DOHH2 (cell line): ENCODE results near the gene GTPBP8.

Source experiments
- H3F3A ChIP-seq: fragments of 200-600 bp; sonication (generic), shearing (Covaris generic); 2 replicates; pipeline ENCODE4 v1.6.0; 2016; ENCODE audit warnings: antibody characterized with exemption, mild to moderate bottlenecking; ENCODE audit not compliant: control insufficient read depth, insufficient read depth
- H3K27ac ChIP-seq: fragments of 200-600 bp; sonication (generic); 2 replicates; pipeline ENCODE4 v1.5.1; 2014; ENCODE audit warnings: low read depth, mild to moderate bottlenecking, low read length, moderate library complexity
- H3K27me3 ChIP-seq: fragments of 200-600 bp; sonication (generic); 2 replicates; pipeline ENCODE4 v1.6.1; 2014; ENCODE audit warnings: mild to moderate bottlenecking, low read length, mixed read lengths; ENCODE audit not compliant: control insufficient read depth
- H3K36me3 ChIP-seq: fragments of 200-600 bp; sonication (generic); 2 replicates; pipeline ENCODE4 v1.6.1; 2014; ENCODE audit warnings: mild to moderate bottlenecking, low read length, moderate library complexity, mixed read lengths; ENCODE audit not compliant: control insufficient read depth
- H3K4me1 ChIP-seq: fragments of 200-600 bp; sonication (generic); 2 replicates; pipeline ENCODE4 v1.6.1; 2014; ENCODE audit warnings: mild to moderate bottlenecking, low read length, mixed read lengths; ENCODE audit not compliant: control insufficient read depth
- H3K4me2 ChIP-seq: fragments of 200-600 bp; sonication (generic); 2 replicates; pipeline ENCODE4 v1.6.0; 2014; ENCODE audit warnings: mild to moderate bottlenecking, low read length, moderate library complexity
- H3K4me3 ChIP-seq: fragments of 200-600 bp; sonication (generic); 2 replicates; pipeline ENCODE4 v1.5.1; 2014; ENCODE audit warnings: mild to moderate bottlenecking, low read length, mixed read lengths
- H3K79me2 ChIP-seq: fragments of 200-600 bp; sonication (generic); 2 replicates; pipeline ENCODE4 v1.6.1; 2014; ENCODE audit warnings: mild to moderate bottlenecking, low read length, mixed read lengths; ENCODE audit not compliant: control insufficient read depth
- H3K9me2 ChIP-seq: fragments of 200-600 bp; sonication (generic); replicated peaks from 2 replicates; pipeline ENCODE4 v1.6.1; 2014; ENCODE audit warnings: mild to moderate bottlenecking, low read length, mixed read lengths; ENCODE audit not compliant: control insufficient read depth
- H3K9me3 ChIP-seq: fragments of 200-600 bp; sonication (generic); 2 replicates; pipeline ENCODE4 v1.6.1; 2014; ENCODE audit warnings: antibody characterized with exemption, low read length, mixed read lengths; ENCODE audit not compliant: control insufficient read depth, insufficient read depth
- H4K20me1 ChIP-seq: fragments of 200-600 bp; sonication (generic); 2 replicates; pipeline ENCODE4 v1.6.0; 2014; ENCODE audit warnings: low read depth, mild to moderate bottlenecking, antibody characterized with exemption, low read length, moderate library complexity; ENCODE audit not compliant: control insufficient read depth, insufficient read depth
- CTCF ChIP-seq: fragments of 200-600 bp; sonication (generic); IDR thresholded peaks from one replicate; pipeline ENCODE4 v1.5.1; 2014; ENCODE audit warnings: antibody characterized with exemption, mild to moderate bottlenecking, low read depth, low read length; ENCODE audit not compliant: poor library complexity, severe bottlenecking
- EZH2phosphoT487 ChIP-seq: fragments of 200-600 bp; sonication (generic); IDR thresholded peaks from 2 replicates; pipeline ENCODE4 v1.6.1; 2017; ENCODE audit warnings: borderline replicate concordance, mild to moderate bottlenecking, antibody characterized with exemption, low read length, moderate library complexity, mixed read lengths

The GTPBP8 gene

GRCh38 chr3:113021471-113021870 is 30.7 kb downstream of the GTPBP8 start:
- Histone ChIP-seq H3K4me1 (peaks cover 21% of the 10 kb centered on the region), H3K4me3 (no peak overlapping the region), H3K27ac (no peak overlapping the region), H3K9me3 (no peaks in the 10 kb centered on the region), H3K4me2 (no peak overlapping the region), H3K36me3 (peaks cover 20% of the 10 kb centered on the region), H3K27me3 (no peaks in the 10 kb centered on the region), H4K20me1 (no peaks in the 10 kb centered on the region), H3F3A (no peaks in the 10 kb centered on the region), H3K9me2 (no peaks in the 10 kb centered on the region), H3K79me2 (peaks cover 37% of the 10 kb centered on the region)
- no peak for TF ChIP-seq CTCF
- TF ChIP-seq EZH2phosphoT487, result no peak

- TF ChIP-seq EZH2phosphoT487, result no peak
- no peak for TF ChIP-seq CTCF
- Histone ChIP-seq H3F3A (no peaks in the 10 kb centered on the region), H3K9me2 (no peaks in the 10 kb centered on the region), H3K4me3 (no peak overlapping the region), H3K4me1 (no peaks in the 10 kb centered on the region), H3K27me3 (no peaks in the 10 kb centered on the region), H3K79me2 (no peaks in the 10 kb centered on the region), H3K9me3 (no peaks in the 10 kb centered on the region), H3K36me3 (no peaks in the 10 kb centered on the region), H3K27ac (no peak overlapping the region), H3K4me2 (no peak overlapping the region), H4K20me1 (no peaks in the 10 kb centered on the region)
Measured at GRCh38 chr3:113034011-113034410, 43.2 kb downstream of the GTPBP8 start.

- TF ChIP-seq CTCF, result peak; percentile 71
- TF ChIP-seq EZH2phosphoT487, result no peak
- no peak overlapping the region for H3K4me3 ChIP-seq
- H3K4me1 ChIP-seq, result no peaks in the 10 kb centered on the region
- H3K4me2 ChIP-seq, result no peak overlapping the region
- no peaks in the 10 kb centered on the region for H4K20me1 ChIP-seq
- no peaks in the 10 kb centered on the region for H3F3A ChIP-seq
- no peaks in the 10 kb centered on the region for H3K9me2 ChIP-seq
- no peaks in the 10 kb centered on the region for H3K36me3 ChIP-seq
- H3K79me2 ChIP-seq, result no peaks in the 10 kb centered on the region
- no peaks in the 10 kb centered on the region for H3K27me3 ChIP-seq
- H3K9me3 ChIP-seq, result no peaks in the 10 kb centered on the region
- H3K27ac ChIP-seq, result no peak overlapping the region
Measured at GRCh38 chr3:113035387-113035982, 44.7 kb downstream of the GTPBP8 start.
